Coronary artery (tissue), 2 donors: Measurements from ENCODE around the gene SYCE3.

Source experiments
- DNase-seq: peaks from one replicate; pipeline ENCODE4 v3.0.0-alpha.2; 2017; ENCODE audit warnings: low spot score
- H3K27ac ChIP-seq, 2 donors: fragments of 200-600 bp; sonication (generic); one replicate each; pipeline ENCODE4 v1.5.1; 2016 to 2019
- H3K4me3 ChIP-seq: fragments of 200-600 bp; sonication (generic); 2 replicates; pipeline ENCODE4 v1.5.1; 2016; ENCODE audit warnings: mild to moderate bottlenecking, moderate library complexity
- TF ChIP-seq, protein P1 (sequence below): fragments of 200-600 bp; sonication (generic); IDR thresholded peaks from one replicate; pipeline ENCODE4 v1.5.1; 2019; ENCODE audit warnings: antibody characterized with exemption

SYCE3 gene

DNA sequence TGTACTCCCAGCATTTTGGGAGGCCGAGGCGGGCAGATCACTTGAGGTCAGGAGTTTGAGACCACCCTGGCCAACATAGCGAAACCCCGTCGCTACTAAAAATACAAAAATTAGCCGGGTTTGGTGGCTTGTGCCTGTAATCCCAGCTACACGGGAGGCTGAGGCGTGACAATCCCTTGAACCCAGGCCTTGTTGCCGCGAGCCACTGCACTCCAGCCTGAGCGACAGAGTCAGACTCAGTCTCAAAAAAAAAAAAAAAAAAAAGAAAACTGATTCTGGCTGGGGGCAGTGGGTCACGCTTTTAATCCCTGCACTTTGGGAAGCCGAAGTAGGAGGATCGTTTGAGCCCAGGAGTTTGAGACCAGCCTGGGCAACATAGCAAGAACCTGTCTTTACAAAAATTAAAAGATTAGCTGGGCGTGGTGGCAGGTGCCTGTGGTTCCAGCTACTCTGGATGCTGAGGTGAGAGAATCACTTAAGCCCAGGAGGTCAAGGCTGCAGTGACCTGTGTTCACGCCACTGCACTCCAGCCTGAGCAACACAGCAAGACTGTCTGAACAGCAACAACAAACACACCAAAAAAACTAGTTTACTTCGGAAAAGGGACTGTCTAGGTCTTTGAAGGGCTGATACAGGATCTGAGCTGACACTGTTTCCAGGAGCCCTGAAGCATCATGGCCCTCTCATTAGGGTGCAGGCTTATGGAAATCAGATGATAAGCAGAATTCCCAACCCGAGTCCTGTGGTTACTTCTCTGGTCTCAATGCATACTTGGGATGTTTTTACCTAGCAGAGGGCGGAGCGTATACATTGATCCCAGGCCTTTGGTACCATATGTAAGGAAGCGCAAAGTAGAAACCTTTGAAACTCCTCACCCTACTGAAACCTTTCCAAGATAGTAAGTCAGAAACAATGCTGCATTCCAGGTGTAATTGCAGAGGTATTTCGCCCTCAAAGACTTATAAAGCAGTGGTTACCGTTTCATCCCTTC, 21.7 kb upstream of the SYCE3 start:
- H3K4me3 ChIP-seq, result peak overlapping the region; percentile 91
- TF ChIP-seq, protein P1, sequence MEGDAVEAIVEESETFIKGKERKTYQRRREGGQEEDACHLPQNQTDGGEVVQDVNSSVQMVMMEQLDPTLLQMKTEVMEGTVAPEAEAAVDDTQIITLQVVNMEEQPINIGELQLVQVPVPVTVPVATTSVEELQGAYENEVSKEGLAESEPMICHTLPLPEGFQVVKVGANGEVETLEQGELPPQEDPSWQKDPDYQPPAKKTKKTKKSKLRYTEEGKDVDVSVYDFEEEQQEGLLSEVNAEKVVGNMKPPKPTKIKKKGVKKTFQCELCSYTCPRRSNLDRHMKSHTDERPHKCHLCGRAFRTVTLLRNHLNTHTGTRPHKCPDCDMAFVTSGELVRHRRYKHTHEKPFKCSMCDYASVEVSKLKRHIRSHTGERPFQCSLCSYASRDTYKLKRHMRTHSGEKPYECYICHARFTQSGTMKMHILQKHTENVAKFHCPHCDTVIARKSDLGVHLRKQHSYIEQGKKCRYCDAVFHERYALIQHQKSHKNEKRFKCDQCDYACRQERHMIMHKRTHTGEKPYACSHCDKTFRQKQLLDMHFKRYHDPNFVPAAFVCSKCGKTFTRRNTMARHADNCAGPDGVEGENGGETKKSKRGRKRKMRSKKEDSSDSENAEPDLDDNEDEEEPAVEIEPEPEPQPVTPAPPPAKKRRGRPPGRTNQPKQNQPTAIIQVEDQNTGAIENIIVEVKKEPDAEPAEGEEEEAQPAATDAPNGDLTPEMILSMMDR, result no peak
- no peak for DNase-seq
- no peak overlapping the region for H3K27ac ChIP-seq

DNA sequence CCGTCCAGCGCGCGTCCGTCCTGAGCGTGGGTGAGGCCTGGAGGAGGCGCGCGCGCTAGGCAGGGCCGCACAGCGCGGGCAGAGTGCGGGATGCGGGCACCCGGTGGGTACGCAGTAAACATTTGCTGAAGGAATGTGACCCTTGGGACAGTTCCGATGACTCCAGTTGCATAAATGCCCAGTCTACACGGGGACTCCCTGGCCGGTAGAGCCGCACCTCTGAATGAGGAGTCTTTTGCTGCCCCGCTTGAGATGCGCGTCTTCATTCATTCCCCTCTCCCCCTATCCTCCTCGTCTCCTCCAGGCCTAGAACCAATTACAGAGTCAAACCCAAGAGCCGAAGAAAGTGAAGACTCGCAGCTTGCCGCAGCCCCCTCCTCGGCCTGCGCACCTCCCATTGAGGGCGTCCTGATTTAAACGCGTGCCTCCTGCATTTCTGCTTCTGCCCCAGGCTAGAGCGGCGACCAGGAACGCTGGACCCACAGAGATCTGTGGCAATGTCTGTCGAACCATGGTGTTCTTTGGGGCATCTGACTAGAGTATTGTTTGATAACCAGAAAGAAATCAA, 20.7 kb upstream of the SYCE3 start:
- DNase-seq, result no peak
- TF ChIP-seq, protein P1, result no peak
- H3K27ac ChIP-seq, result peak overlapping the region; percentile 86 to 97
- peak overlapping the region; percentile 91 for H3K4me3 ChIP-seq

DNA sequence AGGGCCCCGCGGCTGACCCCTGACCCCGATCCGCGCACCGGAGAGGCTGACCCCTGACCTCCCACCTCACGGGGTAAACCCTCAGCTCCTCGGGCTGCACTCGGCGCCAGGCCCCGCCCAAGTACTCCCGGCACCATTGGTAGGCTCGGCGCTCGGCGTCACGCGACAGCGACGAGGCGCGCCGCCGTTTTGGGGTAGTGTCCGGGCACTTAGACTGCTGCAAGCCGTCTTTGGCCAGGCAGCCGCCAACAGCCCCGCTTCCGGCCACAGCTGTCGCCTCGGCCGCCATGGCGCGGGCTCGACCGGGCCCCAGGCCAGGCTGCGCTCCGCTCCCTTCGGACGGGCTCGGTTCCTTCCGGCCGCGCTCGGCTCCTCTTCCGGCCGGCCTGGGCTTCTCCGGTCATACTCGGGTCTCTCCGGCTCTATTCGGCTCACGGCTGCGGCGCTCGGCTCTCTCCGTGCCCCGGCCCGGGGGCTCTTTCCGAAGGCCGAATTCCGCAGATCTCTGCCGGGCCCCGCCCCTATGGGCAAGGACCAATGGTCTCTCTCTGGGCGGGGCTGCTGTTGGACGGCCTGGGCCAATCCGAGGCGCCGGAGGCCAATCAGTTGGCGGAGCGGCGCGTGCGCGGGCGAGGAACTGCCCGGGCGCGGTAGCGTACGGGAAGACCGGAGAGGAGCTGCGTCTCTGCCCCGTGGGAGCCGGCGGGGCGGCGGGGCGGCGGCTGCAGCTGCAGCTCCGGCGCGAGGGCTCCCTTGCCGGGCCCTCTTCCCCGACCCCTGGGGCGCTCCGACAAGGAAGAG, 20.0 kb upstream of the SYCE3 start, which contains the start of gene CHKB:
Gene CHKB (minus strand): TSS at position 357 of the 801 bp plus-strand sequence. CDS start 68 bp downstream, at position 289.
- Histone ChIP-seq H3K4me3 (peak within 1 kb of the TSS; percentile 91), H3K27ac (peak within 1 kb of the TSS; percentile 86 to 97)
- peak; percentile 99 for DNase-seq
- TF ChIP-seq, protein P1, result no peak

DNA sequence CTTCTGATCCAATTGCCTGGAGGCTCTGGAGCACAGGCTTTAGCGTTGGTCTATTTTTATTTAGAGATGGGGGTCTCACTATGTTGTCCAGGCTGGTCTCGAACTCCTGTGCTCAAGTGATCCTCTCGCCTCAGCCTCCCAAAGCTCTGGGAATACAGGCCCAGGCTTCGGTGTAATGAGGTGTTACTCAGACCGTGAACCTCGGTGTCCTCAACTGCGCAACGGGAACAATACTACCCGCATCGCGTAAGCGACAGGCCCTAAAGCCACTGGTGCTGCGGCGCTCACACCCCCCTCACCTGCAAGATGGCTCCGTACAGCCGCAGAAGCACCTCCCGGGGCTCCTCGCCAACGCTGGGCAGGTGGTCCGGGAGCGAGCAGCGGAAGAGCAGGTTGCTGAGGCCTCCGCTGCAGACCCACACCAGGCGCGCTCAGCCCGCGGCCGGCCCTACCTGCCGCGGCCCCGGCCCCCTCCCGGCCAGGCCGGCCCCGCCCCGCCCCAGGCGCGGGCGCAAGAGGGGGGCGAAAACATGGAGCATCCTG, 19.3 kb upstream of the SYCE3 start:
- Histone ChIP-seq H3K27ac (peak overlapping the region; percentile 86 to 97), H3K4me3 (peak overlapping the region; percentile 91)
- TF ChIP-seq, protein P1, result no peak
- no peak for DNase-seq

DNA sequence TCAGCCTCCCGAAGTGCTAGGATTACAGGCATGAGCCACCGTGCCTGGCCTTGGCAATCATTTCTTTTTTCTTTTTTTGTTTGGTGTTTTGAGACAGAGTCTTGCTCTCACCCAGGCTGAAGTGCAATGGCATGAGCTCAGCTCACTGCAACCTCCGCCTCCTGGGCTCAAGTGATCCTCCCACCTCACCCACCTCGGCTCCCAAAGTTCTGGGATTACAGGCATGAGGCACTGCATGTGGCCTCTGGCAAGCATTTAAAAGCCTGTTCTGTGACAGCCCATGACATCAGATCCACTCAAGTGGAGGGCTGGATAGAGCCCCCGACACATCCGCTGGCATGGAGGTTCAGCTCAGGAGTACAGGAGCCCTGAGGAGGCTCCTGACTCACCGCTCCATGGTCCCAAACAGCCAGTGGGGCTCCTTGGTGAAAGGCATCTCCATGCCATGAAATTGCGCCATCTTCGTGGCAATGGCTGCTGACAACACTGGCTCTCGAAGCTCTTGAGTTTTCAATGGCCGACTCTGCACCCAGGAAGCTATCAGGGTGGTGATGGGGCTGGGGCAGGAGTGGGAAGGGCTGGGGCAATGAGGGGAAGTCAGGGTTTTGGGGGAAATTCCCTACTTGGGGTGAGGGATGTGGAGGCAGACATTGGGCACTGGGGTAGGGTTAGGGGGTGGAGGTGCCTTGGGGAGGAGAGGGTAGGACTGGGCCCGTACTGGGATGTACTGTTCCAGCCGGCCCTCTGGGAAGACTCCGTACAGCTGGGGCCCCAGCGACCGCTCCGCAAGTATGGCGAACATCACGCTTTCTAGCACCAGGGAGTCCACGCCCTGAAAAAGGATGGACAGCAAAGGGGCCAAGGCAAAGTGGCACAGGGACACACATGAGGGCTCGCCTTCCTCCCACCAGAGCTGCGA, 18.6 kb upstream of the SYCE3 start:
- no peak for DNase-seq
- peak overlapping the region; percentile 91 for H3K4me3 ChIP-seq
- H3K27ac ChIP-seq, result peak overlapping the region in 1 of 2 donors; percentile 97
- TF ChIP-seq, protein P1, result no peak

DNA sequence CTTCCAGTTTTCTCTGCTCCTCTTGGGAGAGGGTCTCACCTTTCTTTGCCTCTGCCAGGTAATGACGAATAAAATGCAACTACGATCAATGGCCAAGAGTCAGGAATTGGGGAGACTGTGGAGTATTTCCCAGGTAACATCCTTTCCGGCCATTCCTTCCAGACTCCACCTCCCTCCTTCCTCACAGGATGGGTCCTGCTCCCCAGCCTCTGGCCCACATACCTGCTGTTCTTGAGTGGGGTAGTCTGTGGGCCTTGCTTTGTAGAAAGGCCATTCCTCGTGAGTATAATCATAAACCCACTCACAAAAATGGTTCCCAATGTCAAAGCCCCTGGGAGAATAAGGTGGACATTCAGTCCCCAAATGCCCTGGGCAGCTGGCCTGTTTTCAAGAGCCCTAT, 17.0 kb upstream of the SYCE3 start:
- H3K4me3 ChIP-seq, result no peak overlapping the region
- no peak overlapping the region for H3K27ac ChIP-seq
- TF ChIP-seq, protein P1, result no peak
- DNase-seq, result no peak
